Amniotic epithelial cell (primary cell): ENCODE results near the gene NMU.
"Not testable (repeated sequence)": the region's sequence is repeated elsewhere in the genome, so short reads cannot be mapped to it uniquely, and the experiment has no call there.

ENCODE experiments used
- DNase-seq: peaks from one replicate; pipeline ENCODE4 v3.0.0-alpha.2; 2010; ENCODE audit warnings: low read depth

NMU gene, protein sequence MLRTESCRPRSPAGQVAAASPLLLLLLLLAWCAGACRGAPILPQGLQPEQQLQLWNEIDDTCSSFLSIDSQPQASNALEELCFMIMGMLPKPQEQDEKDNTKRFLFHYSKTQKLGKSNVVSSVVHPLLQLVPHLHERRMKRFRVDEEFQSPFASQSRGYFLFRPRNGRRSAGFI

DNA sequence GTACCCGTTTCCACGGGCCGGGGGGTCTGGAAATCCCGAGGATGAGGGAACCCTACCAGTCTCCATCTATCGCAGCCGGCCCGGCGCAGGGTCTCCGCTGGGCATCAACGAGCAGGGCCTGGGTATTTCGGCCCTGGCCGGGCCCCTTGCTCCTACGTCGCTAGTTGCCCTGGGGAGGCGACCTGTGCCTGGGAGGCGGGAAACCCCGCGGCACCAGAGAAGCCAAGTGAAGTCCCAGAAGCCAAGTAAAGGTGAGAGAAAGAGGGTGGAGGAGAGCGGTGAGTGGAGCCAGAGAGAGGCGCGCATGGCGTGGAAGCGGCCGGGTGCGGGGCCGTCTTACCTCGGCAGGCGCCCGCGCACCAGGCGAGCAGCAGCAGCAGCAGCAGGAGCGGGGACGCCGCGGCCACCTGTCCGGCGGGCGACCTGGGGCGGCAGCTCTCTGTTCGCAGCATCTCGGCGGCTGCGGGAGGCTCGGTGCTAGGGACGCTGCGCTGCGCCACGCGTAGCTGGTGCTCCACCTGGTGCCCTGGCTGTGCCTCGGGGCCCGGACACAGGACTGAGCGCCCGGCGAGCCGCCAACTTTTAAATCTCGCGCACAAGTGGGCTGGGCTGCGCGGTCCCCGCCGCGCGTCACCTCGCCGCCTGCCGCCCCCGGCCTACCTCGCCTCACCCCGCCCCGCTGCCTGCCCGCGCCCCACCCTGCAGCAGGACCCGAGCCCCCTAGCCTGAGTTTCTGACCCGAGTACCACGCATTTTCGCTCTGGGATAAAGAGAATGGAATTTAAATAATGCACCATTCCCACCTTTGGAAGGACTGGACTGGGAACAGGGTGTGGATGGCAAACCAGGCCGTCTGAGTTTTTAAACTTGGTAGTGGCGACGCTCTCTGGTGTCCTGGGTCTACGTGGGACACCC, at the start of gene NMU:
Gene NMU (minus strand): TSS at position 558 of the 915 bp plus-strand sequence. CDS start 106 bp downstream, at position 452.
- DNase-seq, result no peak

DNA sequence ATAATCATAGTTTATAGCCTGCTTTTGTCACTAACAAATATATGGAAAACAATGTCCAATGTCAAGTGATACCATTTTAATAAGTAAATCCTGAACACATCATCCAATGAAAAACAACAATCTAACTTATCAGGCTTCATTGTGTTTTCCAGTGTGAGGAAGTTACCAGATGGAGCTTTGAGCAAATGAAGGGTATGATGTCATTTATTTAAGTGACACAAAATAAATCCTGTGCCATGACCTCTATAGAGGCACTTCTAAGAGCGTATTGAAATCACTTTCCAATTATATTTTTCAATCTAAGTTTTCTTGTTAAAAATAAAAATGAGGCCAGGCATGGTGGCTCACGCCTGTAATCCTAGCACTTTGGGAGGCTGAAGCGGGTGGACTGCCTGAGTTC, 48.2 kb upstream of the NMU start:
- no peak for DNase-seq

DNA sequence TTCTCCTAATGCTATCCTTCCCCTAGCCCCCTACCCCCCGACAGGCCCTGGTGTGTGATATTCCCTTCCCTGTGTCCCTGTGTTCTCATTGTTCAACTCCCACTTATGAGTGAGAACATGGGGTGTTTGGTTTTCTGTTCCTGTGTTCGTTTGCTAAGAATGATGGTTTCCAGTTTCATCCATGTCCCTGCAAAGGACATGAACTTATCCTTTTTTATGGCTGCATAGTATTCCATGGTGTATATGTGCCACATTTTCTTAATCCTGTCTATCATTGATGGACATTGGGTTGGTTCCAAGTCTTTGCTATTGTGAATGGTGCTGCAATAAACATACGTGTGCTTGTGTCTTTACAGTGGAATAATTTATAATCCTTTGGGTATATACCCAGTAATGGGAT, 46.7 kb upstream of the NMU start:
- DNase-seq, result not testable (repeated sequence)

DNA sequence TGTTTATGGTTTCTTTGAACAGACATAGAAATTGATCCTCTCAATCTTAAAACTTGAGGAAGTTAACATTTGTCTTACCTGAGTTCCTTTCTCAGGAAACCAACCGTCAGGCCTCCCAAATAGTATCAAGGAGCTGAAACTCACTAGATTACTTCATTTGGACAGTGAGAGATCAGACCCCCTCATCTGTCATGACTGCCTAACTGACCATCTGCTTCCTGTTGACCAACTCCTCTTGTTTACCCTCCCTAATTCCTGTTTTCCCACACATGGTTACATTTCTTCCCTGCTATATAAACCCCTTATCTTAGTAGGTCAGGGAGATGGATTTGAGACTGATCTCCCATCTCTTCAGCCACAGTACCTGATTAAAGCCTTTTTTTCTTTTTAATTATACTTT, 46.2 kb upstream of the NMU start:
- peak; percentile 13 for DNase-seq

DNA sequence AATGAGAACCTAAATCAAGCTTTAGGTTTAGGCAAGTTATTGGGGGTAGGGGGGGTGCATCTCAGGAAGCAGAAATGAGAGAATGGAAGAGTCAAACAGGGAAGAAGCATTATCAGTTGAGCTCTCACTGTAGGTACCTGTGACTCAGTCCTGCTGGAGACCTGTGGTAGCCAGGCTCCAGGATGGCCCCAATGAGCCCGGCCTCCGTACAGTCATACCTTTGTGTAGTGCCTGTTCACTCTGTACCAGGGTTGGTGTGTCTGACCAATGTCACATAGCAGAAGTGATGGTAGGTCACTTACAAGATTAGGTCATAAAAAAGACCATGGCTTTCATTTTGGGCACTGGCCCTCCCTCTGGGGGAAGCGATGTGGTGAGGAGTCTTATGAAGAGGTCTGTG, 45.3 kb upstream of the NMU start:
- DNase-seq, result no peak

DNA sequence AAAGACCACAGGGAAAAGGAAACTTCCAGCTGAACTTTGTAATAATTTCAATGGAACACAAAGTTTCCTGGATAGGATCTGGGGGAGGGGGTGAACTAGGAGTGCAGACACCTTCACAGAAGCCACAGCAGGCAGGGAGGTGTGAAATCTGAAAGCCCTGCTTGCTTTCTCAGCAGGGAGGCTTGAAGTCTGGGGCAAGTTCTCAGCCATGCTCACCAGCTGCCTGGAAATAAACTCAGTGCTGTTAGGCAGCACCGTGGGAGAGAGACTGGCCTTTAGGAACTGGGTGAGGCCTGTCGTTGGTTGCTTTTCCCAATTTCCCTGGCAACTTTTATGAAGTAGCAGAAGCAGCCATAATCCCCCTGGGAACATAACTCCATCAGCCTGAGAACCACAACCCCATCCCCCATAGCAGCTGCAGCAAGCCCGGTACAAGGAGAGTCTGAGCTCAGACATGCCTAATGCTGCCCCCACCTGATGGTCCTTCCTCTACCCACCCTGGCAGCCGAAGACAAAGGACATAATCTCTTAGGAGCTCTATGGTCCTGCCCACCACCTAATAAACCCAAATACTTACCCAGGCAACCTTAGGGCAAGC, 39.2 kb upstream of the NMU start:
- peak; percentile 3 for DNase-seq

DNA sequence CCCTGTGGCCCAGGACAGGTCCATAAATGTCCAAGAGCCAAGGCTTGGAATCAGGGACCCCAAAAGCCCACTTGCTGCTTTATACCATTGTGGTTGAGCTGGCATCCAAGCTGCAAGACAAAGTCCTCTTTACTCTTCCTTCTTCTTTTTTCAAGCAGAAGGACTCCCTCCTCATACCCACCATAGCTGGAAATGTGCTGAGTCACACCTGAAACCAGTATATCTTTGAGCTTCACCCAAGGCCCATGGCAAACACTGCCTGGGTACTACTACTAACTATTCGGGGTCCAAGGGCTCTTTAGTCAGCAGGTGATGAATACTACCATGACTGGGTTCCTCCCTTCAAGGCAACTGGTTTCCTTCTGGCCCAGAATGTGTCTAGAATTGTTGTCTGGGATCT, 37.3 kb upstream of the NMU start:
- no peak for DNase-seq

DNA sequence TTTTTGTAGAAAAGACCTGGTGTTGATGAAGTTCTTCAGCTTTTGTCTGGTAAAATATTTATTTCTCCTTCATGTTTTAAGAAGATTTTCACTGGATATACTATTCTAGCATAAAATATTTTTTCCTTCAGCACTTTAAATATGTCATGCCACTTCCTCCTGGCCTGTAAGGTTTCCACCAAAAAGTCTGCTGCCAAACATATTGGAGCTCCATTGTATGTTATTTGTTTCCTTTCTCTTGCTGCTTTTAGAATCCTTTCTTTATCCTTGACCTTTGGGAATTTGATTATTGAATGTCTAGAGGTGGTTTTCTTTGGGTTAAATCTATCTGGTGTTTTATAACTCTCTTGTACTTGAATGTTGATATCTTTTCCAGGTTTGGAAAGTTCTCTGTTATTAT, 35.6 kb upstream of the NMU start:
- no peak for DNase-seq

DNA sequence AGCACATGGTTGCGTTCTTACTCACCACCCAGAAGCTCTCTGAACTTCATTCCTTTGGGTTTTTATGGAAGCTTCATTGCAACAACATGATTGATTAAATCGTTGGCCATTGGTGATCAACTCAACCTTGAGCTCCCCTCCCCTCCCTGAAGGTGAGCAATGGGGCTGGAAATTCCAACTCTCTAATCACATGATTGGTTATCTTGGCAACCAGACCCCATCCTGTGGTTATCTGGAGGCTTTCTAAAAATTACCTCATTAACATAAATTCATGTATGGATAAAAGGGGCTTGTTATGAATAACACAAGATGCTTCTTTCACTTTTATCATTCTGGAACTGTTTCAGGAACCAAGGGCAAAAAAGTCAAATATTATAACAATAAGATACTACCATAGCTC, 34.6 kb upstream of the NMU start:
- DNase-seq, result no peak

DNA sequence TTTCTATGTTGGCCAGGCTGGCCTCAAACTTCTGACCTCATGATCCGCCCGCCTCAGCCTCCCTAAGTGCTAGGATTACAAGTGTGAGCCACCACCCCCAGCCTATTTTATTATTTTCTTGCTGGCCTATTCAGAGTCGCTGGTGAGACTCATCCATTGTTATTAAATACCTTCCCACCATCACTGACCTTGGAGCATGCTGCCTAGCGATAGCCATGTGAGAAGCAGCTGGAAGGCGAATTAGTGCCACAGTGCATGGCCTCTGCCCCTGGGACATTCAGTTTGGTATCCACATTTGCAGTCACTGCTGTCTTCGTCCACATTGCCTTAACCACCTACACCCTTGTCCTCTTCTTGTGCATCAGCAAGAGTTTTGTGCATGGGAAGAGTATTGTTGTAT, 32.4 kb upstream of the NMU start:
- no peak for DNase-seq

DNA sequence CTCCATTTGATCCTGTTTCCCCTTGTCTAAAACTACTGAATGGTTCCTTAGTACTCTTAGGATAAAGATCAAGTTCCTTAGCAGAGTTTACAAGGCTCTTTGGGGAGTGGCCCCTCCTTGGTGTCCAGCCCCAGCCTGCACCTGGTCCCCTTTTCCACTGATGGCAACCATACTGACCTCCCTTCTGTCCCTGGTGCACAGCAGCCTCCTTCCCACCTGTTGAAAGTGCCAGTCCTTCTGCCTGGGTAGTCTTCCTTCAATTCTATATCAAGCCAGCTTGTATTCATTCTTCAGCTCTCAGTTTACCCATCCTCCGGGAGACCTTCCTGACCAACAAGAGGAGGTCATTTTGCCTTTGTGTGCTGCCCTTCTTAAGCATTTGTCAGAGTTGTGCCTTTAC, 30.4 kb upstream of the NMU start:
- no peak for DNase-seq

DNA sequence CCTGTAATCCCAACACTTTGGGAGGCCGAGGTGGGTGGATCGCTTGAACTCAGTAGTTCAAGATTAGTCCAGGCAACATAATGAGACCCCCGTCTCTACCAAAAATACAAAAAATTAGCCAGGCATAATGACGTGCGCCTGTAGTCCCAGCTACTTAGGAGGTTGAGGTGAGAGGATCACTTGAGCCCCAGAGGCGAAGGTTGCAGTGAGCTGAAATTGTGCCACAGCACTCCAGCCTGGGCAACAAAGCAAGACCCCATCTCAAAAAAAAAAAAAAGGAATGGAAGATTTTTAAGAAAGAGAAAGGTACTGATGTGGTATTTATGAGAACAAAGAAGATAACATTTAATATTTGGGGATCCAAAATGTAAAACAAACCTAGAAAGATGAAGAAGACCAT, 27.0 kb upstream of the NMU start:
- no peak for DNase-seq

DNA sequence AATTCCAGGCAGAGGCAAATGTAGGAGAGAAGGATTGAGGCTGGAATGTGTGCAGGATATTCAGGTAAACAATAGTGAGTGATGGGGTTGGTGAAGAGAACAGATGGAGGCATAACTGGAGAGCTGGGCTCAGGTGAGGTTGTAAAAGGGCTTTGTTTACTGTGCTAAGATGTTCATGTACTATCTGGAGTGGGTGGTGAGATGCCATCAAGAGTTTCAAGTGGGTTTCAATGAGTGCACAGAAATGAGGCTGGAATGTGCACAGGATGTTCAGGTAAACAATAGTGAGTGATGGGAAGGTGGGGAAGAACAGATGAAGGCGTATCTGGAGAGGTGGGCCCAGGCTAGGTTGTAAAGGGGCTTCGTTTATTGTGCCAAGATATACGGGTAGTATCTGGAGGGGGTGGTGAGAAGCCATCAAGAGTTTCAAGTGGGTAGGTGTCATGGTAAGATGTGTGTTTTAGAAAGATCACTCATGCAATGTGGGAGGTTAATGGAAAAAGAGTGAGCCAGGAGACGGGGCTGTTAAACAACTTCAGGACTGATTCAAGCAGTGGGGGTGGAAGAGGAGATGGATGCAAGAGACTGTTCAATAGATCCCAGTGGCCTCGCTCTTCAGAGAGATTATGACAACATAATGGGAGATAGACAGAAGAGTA, 25.4 kb upstream of the NMU start:
- no peak for DNase-seq

DNA sequence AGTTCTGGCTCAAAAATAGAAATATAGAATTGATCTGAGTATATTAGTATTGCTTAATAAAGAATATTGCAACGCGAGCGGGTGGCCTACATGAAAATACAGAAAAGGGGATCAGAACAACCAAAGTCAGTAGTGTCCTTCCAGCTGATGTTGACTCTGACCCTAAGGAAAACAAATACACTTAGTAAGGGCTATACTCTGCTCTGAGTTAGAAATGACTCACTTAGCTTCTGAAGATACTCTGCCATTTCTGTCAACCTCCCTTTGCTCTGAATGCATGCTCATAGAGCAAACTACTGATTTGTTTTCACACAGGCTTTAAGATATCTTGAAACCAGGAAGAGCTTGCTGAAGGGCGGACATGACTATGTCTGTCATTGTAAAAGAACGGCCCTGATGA, 22.6 kb upstream of the NMU start:
- DNase-seq, result no peak

DNA sequence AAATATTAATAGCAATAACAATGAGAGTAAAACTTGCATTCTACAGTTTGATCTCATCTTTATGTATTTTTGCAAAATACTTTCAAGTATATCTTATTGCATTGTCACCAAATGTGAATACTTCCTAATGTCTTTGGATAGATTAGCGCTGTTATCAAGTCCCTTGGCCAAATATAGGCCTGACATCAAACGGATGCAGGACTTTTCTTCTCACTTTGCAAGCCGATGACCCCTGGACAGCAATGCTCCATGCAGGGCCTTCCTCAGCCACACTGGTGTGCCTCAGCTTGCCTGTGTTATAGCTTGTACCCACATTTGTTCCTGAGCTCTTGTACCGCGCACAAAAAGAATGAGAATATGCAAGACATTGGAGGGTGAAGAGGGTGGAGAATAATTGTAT, 18.0 kb upstream of the NMU start:
- DNase-seq, result no peak

DNA sequence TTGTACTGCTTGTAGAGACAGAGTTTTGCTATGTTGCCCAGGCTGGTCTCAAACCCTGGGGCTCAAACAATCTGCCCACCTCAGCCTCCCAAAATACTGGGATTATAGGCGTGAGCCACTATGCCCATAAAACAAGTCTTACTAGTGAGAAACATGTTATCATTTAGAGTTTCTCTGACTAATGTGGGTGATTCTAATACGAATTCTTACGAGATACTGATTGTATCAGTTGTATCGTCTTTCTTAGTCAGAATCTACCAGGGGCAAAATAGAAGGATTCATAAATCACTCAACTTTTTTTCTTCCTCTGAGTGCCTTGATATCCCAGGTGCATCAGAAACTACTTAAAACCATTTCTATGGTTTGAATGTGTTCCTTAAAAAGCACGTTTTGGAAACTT, 14.4 kb upstream of the NMU start:
- no peak for DNase-seq

DNA sequence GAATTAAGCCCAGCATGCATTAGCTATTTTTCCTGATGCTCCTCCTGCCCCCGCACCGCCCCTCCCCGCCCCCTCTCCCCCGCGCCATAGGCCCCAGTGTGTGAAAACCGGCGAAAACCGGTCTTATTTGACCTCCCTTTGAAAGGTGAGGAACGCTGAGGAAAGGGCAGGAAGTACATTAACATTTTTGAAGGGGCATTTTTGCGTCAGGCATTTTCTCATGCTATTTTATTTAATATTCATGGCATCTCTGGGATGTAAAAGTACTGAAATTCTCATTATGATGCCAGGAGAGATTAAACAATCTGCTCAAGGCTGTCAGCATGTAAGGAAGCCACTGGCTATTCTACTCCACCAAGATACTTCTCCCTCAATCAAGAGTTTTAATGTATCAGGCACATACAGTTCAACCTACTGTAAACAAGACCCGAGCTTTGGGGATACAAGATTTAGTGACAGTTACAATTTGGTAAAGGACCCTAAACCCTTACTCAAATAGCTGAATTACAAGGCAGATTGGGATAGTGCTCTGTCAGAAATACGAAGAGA, 1.2 kb upstream of the NMU start:
- DNase-seq, result no peak

DNA sequence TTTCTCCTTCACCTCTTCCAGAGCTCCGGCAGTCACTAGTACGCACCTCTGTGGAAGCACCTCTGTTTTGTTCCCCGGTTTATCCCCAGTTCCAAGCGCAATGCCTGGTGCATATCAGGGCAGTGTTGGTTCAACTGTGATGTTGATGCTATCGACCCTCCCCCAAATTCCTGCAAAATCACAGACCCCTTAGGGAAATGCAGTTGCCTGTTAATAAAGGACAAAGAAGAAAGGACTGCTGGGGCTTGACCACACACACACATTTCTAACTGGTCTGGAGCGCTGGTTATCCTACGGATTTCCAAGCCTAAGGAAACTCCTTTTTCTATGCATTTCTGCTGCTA, 530 bp upstream of the NMU start:
- no peak for DNase-seq

DNA sequence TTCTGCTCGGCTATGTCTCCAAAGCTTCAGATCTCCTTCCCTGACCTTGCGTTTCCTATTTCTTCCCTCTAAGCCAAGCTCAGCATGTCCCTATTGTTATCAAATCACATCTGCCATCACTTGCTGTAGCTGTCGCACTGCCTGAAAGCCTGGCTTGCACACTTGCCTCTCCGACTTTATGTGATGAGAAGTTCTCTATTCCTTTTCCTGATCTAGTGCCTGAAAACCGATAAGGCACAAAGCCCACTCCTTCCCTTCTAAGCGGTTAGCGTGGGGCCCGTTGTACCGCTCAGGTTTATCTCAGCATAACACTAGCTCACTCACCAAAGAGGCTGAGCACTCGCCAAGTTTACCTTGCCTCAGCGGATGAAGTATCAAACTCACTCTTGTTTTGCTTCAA, 816 bp downstream of the NMU start:
- DNase-seq, result no peak

DNA sequence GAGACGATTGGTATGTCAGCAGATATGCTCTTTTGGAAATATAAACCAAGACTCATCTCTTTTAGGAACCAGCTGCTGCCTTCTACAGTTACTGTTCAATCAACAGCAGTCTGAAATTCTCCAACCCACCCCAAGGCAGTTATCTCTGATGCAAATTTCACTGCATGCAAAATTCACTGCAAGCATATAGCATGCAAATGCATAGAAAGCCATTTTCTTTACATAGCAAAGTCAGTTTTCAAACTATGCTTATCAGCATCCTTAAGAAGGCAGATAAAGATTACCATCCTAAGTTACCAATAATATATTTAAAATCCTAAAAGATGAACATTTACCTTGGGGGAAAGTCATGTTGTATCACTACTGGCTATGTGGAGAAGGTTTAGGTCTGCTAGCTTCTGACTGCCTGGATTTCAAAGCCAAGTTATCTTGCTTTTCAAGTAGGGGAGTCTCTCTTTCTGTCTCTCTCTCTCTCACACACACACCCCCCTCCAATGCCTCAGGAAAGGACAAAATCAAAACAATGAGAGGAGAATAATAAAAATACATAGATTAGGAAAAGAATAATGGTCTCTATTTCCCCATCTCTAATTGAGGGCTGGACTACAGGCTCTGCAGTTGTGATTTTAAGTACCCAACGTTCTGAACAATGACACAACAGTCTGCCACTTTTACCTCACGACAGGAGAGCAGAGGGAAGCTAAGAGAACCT, 1.5 kb downstream of the NMU start:
- no peak for DNase-seq

DNA sequence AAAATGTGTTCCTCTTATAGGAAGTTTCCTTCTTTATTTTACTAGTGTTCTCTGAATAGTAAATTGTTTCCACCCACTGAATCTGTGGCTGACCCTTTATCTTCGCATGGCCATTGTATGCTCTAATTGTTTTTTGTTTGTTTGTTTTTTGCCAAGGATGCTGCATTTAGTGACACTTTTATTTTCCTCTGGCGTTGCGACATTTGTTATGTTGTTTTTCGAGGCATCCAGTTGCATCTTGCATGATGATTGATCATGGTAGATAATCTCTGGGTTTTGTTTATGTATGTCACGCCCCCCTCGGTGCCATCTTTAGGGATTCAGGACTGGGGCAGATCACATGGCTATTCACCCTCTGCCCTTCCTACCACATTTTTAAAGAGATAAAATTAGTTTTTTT, 2.2 kb downstream of the NMU start:
- no peak for DNase-seq

DNA sequence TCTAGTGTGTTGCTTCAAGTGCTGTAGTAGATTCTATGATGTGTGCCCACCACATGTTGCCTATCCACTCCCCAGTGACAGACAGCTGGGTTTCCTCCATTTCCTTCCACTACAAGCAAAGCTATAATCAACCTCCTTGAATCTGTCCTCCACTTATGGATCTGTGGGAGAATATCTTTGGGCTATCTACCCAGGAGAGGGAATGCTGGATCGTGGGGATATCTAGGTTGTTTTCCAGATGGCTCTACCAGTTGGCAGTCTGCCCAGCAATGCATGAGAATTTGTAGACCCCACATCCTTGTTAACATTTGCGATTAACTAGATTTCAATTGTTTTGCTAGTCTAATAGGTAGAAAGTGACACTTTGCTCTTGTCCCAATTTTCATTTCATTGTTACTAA, 10.3 kb downstream of the NMU start:
- DNase-seq, result no peak
